LoVo (cell line): ENCODE data around the gene NGEF.

ENCODE experiments used
- DNase-seq: peaks from one replicate; pipeline ENCODE4 v3.0.0-alpha.2; 2016; ENCODE audit warnings: low spot score

Gene NGEF

GRCh38 chr2:232833830-232834229 lies 179.2 kb downstream of the NGEF start:
- no peak for DNase-seq

- no peak for DNase-seq
These were observed 181.6 kb downstream of the NGEF start for GRCh38 chr2:232831496-232831895.

GRCh38 chr2:232829988-232830387 lies 183.1 kb downstream of the NGEF start:
- DNase-seq: no peak
